ENCODE results near the gene SLC22A31.

Gene SLC22A31

DNA sequence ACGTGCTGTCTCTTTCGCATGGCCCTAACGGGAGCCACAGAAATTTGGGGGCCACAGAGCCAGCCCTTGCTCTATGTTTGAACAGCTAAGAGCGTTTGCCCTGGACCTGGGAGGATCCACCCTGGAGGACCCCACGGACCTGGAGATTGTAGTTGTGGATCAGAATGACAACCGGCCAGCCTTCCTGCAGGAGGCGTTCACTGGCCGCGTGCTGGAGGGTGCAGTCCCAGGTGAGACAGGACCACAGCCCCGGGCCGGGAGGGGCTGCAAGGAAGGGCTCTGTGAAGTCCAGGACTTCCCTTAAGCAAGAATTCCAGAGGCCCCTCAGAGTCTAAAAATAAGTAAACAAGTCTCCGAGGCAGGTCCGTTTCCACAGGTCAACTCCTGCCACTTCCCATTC, 16.9 kb downstream of the SLC22A31 start:
- Mint-ChIP-seq H3K4me1 (ENCODE audit: low read depth) (peaks cover 9% of the 10 kb centered on the region), H3K27me3 (no peaks in the 10 kb centered on the region), H3K4me3 (no peak overlapping the region), H3K36me3 (no peaks in the 10 kb centered on the region), H3K9me3 (ENCODE audit: low read depth) (no peaks in the 10 kb centered on the region), H3K27ac (no peak overlapping the region)

GRCh38 chr16:89179656-89180315, 20.6 kb downstream of the SLC22A31 start:
- Mint-ChIP-seq H3K36me3 (no peaks in the 10 kb centered on the region), H3K9me3 (ENCODE audit: low read depth) (no peaks in the 10 kb centered on the region), H3K27ac (no peak overlapping the region), H3K27me3 (no peaks in the 10 kb centered on the region), H3K4me1 (ENCODE audit: low read depth) (peaks cover 9% of the 10 kb centered on the region), H3K4me3 (no peak overlapping the region)

DNA sequence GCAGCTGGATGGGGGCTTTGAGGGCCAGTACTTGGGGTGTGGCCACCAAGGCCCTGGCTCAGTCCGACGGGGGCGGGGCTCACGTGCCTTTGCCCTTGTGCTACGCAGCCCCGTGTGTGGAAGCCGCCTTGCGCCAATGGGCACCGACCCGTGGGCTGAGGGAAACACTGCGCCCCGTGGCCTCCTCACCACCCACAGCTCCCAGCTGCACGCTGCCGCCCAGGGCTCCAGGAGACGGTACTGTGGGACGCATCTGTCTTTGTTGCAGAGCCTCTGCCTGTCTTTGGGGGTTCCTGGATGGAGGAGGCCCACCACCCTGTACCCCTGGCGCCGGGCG, 21.2 kb downstream of the SLC22A31 start:
- Mint-ChIP-seq H3K9me3 (ENCODE audit: low read depth) (no peaks in the 10 kb centered on the region), H3K36me3 (no peaks in the 10 kb centered on the region), H3K27me3 (no peaks in the 10 kb centered on the region), H3K27ac (no peak overlapping the region), H3K4me3 (no peak overlapping the region), H3K4me1 (ENCODE audit: low read depth) (peaks cover 9% of the 10 kb centered on the region)

DNA sequence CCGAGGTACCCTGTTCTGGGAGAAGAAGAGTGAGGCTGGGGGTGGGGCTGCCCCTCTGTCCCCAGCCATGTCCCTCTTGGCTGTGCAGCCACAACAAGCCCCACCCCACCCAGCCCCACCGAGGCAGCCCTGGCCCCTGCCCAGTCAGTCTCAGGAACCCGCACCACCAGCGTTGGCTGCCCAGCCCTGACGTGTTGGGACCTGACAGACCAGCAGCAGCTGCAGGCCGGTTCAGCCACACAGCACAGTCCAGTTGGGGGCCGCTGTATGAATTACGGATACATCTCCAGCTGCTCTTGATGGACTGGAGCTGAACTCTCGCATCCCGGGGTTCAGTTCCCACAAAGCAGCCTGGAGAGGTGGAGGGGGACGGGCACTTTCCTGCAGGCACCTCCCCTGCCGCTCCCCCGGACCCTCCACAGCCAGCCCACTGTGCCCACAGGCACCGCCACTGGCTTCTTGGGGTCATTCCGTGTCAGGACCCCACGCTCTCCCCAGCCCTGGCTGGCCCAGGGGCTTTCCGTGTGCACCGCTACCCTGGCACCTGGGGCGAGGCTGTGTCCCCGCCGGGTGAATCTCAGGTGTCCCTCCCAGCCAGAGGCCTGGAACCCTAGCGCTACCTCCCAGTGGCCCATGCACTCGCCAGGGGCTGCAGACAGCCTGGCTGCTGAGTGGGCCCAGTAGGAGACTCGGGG, 21.7 kb downstream of the SLC22A31 start:
- Mint-ChIP-seq H3K4me3 (no peak overlapping the region), H3K9me3 (ENCODE audit: low read depth) (no peaks in the 10 kb centered on the region), H3K4me1 (ENCODE audit: low read depth) (peaks cover 9% of the 10 kb centered on the region), H3K27me3 (no peaks in the 10 kb centered on the region), H3K27ac (no peak overlapping the region), H3K36me3 (no peaks in the 10 kb centered on the region)

GRCh38 chr16:89177501-89177900, 22.8 kb downstream of the SLC22A31 start:
- Mint-ChIP-seq H3K4me1 (ENCODE audit: low read depth) (peaks cover 7% of the 10 kb centered on the region), H3K4me3 (no peak overlapping the region), H3K27me3 (no peaks in the 10 kb centered on the region), H3K36me3 (no peaks in the 10 kb centered on the region), H3K27ac (no peak overlapping the region), H3K9me3 (ENCODE audit: low read depth) (no peaks in the 10 kb centered on the region)

GRCh38 chr16:89176717-89177116, 23.6 kb downstream of the SLC22A31 start:
- H3K36me3 Mint-ChIP-seq = no peaks in the 10 kb centered on the region
- H3K9me3 Mint-ChIP-seq (ENCODE audit: low read depth) = no peaks in the 10 kb centered on the region
- no peak overlapping the region for H3K27ac Mint-ChIP-seq
- H3K4me3 Mint-ChIP-seq = no peak overlapping the region
- H3K27me3 Mint-ChIP-seq = no peaks in the 10 kb centered on the region
- H3K4me1 Mint-ChIP-seq (ENCODE audit: low read depth) = peaks cover 5% of the 10 kb centered on the region

DNA sequence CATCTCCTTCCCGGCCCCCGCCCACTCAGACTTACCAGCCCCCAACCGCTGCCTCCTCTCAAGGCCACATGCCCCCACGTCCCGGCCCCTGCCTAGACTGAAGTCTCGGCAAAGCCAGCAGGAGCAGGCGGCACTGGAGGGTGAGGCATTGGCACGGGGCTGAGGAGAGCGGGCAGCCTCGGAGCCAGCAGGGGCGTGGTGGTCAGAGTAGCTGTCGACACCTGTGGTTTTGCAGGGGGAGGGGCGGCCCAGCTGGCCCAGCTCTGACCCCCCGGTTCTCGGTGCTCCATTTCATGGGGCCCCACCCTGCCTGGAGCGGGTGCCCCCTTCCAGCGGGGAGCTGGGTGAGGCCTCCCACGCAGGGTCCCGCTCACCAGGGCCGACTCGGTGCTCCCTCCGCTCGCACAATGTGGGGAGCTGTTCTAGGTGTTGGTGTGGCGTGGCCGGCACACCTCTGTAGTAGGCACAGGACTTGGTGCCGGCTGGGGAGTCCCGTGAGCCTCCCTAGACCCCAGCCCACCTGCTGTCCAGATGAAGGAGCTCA, 24.1 kb downstream of the SLC22A31 start:
- H3K9me3 Mint-ChIP-seq (ENCODE audit: low read depth) = no peaks in the 10 kb centered on the region
- no peaks in the 10 kb centered on the region for H3K27me3 Mint-ChIP-seq
- H3K27ac Mint-ChIP-seq = no peak overlapping the region
- H3K4me3 Mint-ChIP-seq = no peak overlapping the region
- H3K36me3 Mint-ChIP-seq = no peaks in the 10 kb centered on the region
- H3K4me1 Mint-ChIP-seq (ENCODE audit: low read depth) = peaks cover 2% of the 10 kb centered on the region

DNA sequence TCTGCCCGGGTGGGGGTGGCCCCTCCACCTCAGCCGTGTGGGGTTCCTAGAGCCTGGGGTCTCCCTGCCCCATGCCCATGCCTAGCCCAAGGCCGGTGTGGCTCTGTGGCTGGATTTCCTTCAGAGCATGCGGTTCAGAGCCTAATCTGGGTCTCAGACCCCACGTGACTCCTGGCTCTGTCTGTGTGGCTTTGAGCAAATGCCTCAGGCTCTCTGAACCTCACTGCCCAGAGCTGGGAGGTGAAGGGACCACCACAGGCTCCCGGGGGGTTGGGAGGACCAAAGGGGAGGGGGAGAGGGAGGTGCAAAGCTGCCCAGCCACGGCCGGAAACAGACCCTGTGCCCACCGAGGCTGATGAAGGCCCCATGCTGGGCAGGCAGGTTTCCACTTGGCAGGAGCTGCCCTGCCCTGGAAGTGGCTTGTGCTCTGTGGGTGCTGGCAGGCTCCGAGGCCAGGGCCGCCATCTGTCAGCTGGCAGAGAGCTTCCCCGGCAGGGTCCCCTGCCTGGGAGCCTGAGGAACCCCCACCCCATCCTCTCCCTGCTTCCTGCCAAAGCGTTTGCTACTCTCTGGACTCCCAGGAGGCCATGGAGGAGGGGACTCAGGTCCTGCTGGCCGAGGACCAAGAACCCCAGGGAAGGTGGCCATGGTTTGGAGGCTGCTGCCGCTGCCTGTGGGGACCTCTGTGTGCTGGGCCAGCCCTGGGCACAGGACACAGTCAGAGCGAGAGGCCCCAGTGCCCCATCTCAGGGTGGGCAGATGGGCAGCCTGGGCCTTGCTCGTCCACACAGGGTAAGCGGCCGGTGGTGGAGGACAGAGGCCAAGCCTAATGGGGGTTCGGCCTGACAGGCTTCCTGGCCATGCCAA, 24.8 kb downstream of the SLC22A31 start:
- Mint-ChIP-seq H3K4me3 (no peak overlapping the region), H3K4me1 (ENCODE audit: low read depth) (peaks cover 4% of the 10 kb centered on the region), H3K9me3 (ENCODE audit: low read depth) (no peaks in the 10 kb centered on the region), H3K27ac (no peak overlapping the region), H3K27me3 (no peaks in the 10 kb centered on the region), H3K36me3 (no peaks in the 10 kb centered on the region)

- Mint-ChIP-seq H3K4me1 (ENCODE audit: low read depth) (peaks cover 5% of the 10 kb centered on the region), H3K9me3 (ENCODE audit: low read depth) (no peaks in the 10 kb centered on the region), H3K4me3 (no peak overlapping the region), H3K27me3 (no peaks in the 10 kb centered on the region), H3K36me3 (no peaks in the 10 kb centered on the region), H3K27ac (no peak overlapping the region)
Measured at GRCh38 chr16:89174877-89175276, 25.5 kb downstream of the SLC22A31 start.

GRCh38 chr16:89174055-89174827, 26.1 kb downstream of the SLC22A31 start:
- H3K27me3 Mint-ChIP-seq = no peaks in the 10 kb centered on the region
- H3K4me1 Mint-ChIP-seq (ENCODE audit: low read depth) = peaks cover 5% of the 10 kb centered on the region
- no peak overlapping the region for H3K27ac Mint-ChIP-seq
- H3K36me3 Mint-ChIP-seq = no peaks in the 10 kb centered on the region
- no peaks in the 10 kb centered on the region for H3K9me3 Mint-ChIP-seq (ENCODE audit: low read depth)
- no peak overlapping the region for H3K4me3 Mint-ChIP-seq

DNA sequence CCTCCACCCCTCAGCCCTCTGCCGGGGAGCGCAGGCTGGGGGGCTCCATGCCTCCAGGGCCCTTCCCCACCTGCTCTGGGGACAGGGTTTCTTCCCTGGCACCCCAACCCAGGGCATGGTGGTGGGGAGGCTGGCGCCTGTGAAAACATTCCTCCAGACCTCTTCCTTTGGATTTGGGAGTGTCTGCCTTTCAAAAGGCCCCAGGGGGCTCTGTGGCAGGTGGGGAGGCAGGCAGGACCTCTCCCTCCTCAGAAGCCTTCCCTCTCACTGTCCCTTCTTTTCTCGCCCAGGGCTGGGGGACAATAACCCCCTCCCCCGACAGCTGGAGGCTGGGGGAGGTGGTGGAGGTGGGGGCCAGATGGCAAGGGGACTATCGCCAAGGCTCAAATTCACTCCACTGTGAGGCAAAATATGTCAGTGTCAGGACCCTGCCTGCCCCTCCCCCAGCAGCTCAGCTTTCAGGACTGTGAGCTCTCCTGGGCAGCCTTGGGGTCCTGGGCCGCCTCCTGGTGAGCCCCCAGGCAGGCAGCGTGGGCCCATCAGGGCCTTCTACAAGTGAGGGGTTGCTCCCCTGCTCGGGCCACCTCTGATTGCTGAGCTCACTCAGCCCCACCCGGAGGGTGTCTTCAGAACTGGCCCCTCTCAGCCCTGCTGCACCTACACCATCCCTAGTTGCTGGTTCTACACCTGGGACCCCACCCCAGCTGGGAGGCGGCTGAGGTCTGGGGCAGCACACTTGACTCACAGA, 27.0 kb downstream of the SLC22A31 start:
- no peaks in the 10 kb centered on the region for H3K27me3 Mint-ChIP-seq
- H3K36me3 Mint-ChIP-seq = no peaks in the 10 kb centered on the region
- no peak overlapping the region for H3K27ac Mint-ChIP-seq
- peaks cover 5% of the 10 kb centered on the region for H3K4me1 Mint-ChIP-seq (ENCODE audit: low read depth)
- no peaks in the 10 kb centered on the region for H3K9me3 Mint-ChIP-seq (ENCODE audit: low read depth)
- no peak overlapping the region for H3K4me3 Mint-ChIP-seq

GRCh38 chr16:89172528-89173173, 27.7 kb downstream of the SLC22A31 start:
- no peaks in the 10 kb centered on the region for H3K27me3 Mint-ChIP-seq
- no peak overlapping the region for H3K27ac Mint-ChIP-seq
- H3K4me1 Mint-ChIP-seq (ENCODE audit: low read depth) = peaks cover 5% of the 10 kb centered on the region
- H3K4me3 Mint-ChIP-seq = no peak overlapping the region
- no peaks in the 10 kb centered on the region for H3K9me3 Mint-ChIP-seq (ENCODE audit: low read depth)
- H3K36me3 Mint-ChIP-seq = no peaks in the 10 kb centered on the region

DNA sequence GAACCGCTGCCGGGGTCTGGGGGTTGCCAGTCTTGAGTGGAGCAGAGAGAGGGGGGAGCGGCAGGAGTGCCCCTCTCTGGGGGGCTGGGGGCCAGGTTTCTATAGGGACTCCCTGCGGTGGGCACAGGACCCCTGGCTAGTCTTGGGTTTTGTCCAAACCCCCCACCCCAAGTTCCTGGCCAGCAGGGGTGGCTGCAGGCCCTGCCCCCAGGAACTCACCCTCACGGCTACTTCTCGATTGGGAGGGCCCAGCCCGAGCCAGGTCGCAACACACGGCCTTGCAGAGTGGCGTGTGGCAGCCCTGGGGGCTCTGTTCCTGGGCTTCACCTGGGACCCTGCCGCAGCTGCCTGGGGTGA, 28.2 kb downstream of the SLC22A31 start:
- Mint-ChIP-seq H3K27me3 (no peaks in the 10 kb centered on the region), H3K27ac (no peak overlapping the region), H3K36me3 (no peaks in the 10 kb centered on the region), H3K9me3 (ENCODE audit: low read depth) (no peaks in the 10 kb centered on the region), H3K4me1 (ENCODE audit: low read depth) (peaks cover 5% of the 10 kb centered on the region), H3K4me3 (no peak overlapping the region)

All from activated naive CD8-positive, alpha-beta T cell (primary cell).